ENCODE data around the gene SLX4IP.

Gene SLX4IP

DNA sequence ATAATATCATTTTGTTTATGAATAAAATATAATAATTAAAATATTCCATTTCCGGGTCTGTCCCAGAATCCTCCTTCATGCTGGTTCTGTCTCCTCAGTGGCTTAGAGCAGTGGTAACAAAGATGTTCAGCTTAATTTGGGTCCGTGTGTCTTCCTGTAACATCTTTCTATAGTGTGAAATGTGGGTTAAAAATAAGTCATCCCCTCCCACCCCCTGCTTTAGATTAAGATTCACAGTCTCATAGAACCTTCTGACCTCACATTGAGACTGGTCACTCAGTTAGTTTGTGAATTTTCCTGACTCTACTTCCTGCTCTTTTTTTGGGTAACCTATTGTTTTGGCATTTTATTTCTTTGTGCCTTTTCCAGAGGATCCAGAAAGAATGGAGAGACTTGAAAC lies 55.2 kb downstream of the SLX4IP start:
- H3K36me3 Mint-ChIP-seq (ENCODE audit: low read depth) = peaks cover 4% of the 10 kb centered on the region
- peak overlapping the region; percentile 22 for H3K27ac Mint-ChIP-seq
- peak overlapping the region; percentile 37 for H3K4me3 Mint-ChIP-seq
- no peaks in the 10 kb centered on the region for H3K9me3 Mint-ChIP-seq
- peaks cover 54% of the 10 kb centered on the region for H3K4me1 Mint-ChIP-seq (ENCODE audit: low read depth)
- no peaks in the 10 kb centered on the region for H3K27me3 Mint-ChIP-seq

DNA sequence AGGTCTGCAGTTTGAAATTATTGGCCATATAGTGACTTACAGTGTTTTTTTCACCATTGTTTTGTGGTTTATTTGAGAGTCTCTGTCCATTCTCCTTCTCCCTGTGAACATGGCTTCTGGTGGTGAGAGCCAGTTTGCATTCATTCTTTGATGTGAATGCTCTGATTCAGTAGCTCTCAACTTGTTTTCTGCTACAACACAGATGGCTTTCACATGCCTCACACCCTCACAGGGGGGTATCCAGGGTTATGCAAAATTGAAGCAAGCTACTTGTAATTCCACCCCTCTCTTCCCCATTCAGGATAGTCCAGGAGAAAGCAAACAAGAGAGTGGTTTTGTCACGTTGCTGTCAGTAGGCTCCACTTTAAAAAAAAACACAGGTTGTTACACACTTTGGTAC lies 55.6 kb downstream of the SLX4IP start:
- Mint-ChIP-seq H3K27ac (peak overlapping the region; percentile 22), H3K9me3 (no peaks in the 10 kb centered on the region), H3K4me1 (ENCODE audit: low read depth) (peaks cover 58% of the 10 kb centered on the region), H3K4me3 (peak overlapping the region; percentile 37), H3K27me3 (no peaks in the 10 kb centered on the region), H3K36me3 (ENCODE audit: low read depth) (peaks cover 4% of the 10 kb centered on the region)

DNA sequence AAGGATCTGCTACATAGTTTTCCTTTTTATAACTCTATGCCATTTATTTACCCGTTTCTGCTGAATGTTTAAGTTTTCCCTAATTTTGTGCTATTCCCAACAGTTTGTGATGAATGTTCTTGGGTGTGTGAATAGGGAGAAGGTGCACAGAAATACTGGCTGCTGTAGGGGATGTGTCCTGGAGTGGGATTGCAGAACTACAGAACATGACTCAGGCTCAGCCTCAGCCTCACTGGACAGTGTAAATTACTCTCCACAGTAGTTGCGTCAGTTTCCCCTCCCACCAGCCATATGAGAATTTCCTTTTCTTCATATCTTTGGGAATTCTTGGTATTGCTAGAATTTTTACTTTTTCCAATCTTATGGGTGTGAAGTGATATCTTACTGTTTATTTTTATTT lies 57.0 kb downstream of the SLX4IP start:
- Mint-ChIP-seq H3K36me3 (ENCODE audit: low read depth) (peaks cover 4% of the 10 kb centered on the region), H3K27me3 (no peaks in the 10 kb centered on the region), H3K27ac (no peak overlapping the region), H3K4me3 (no peak overlapping the region), H3K9me3 (no peaks in the 10 kb centered on the region), H3K4me1 (ENCODE audit: low read depth) (peaks cover 68% of the 10 kb centered on the region)

- H3K36me3 Mint-ChIP-seq (ENCODE audit: low read depth) = peaks cover 4% of the 10 kb centered on the region
- no peak overlapping the region for H3K4me3 Mint-ChIP-seq
- H3K27me3 Mint-ChIP-seq = no peaks in the 10 kb centered on the region
- no peak overlapping the region for H3K27ac Mint-ChIP-seq
- peaks cover 65% of the 10 kb centered on the region for H3K4me1 Mint-ChIP-seq (ENCODE audit: low read depth)
- H3K9me3 Mint-ChIP-seq = no peaks in the 10 kb centered on the region
These were observed 57.7 kb downstream of the SLX4IP start for GRCh38 chr20:10492844-10493243.

DNA sequence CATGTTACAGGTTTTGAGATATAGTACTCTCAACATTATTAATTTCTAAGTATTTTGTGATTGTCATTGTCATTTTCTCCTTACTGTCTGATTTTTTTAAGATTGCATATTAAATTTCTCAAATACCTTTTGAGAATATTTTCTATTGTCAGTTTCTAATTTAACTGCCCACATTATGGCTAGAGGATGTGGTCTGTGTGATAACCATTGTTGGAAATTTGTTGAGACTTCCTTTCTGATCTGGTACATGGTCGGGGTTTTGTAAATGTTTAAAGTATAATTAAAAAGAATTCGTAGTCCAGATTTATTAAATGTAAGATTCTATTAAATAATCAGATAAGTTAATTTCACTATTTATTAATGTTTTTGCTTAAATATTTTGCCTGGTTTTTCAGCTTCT lies 60.1 kb downstream of the SLX4IP start:
- H3K9me3 Mint-ChIP-seq = no peaks in the 10 kb centered on the region
- H3K4me3 Mint-ChIP-seq = peak overlapping the region; percentile 28
- no peak overlapping the region for H3K27ac Mint-ChIP-seq
- peaks cover 4% of the 10 kb centered on the region for H3K36me3 Mint-ChIP-seq (ENCODE audit: low read depth)
- H3K4me1 Mint-ChIP-seq (ENCODE audit: low read depth) = peaks cover 53% of the 10 kb centered on the region
- H3K27me3 Mint-ChIP-seq = no peaks in the 10 kb centered on the region

DNA sequence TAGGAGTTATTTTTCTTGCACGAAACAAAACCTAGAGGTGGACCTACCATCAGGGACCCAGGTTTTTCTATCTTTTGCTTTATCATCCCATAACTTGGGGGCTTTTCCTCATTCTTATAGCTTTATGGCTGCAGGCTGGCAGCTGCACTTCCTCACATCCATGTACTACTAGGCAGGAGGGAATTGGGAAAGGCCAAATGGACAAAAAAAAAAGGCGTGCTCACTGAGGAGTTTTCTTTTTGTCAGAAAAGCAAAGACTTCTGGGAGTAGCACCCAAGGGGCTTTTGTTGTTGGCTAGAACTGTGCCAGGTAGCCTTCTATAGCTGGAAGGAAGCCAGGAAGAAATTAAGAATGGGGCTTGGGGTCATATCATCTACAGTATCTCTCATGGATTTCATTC lies 61.4 kb downstream of the SLX4IP start:
- H3K4me1 Mint-ChIP-seq (ENCODE audit: low read depth) = peaks cover 56% of the 10 kb centered on the region
- H3K4me3 Mint-ChIP-seq = no peak overlapping the region
- peaks cover 4% of the 10 kb centered on the region for H3K36me3 Mint-ChIP-seq (ENCODE audit: low read depth)
- H3K27me3 Mint-ChIP-seq = no peaks in the 10 kb centered on the region
- H3K27ac Mint-ChIP-seq = no peak overlapping the region
- no peaks in the 10 kb centered on the region for H3K9me3 Mint-ChIP-seq

GRCh38 chr20:10497283-10497682 lies 62.2 kb downstream of the SLX4IP start:
- Mint-ChIP-seq H3K4me3 (no peak overlapping the region), H3K9me3 (no peaks in the 10 kb centered on the region), H3K4me1 (ENCODE audit: low read depth) (peaks cover 57% of the 10 kb centered on the region), H3K27me3 (no peaks in the 10 kb centered on the region), H3K27ac (no peak overlapping the region), H3K36me3 (ENCODE audit: low read depth) (peaks cover 4% of the 10 kb centered on the region)

DNA sequence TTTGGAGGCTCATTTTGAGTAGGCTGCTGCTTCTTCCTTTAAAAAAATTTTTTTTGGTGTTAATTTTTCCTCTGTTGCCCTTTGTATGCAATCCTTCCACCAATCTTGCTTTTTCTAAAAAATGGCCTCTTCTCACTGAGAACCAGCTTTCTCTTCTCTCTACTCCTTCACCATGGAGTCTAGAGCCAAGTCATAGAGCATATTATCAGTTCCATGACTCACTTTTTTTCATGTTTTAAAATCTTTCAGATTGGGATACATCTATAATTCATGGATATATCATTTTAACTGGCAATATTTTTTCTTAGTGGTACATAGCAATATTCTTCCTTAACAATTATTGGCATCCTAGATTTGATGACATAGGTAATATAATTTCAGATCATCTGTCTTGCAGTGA lies 62.7 kb downstream of the SLX4IP start:
- peaks cover 61% of the 10 kb centered on the region for H3K4me1 Mint-ChIP-seq (ENCODE audit: low read depth)
- H3K27ac Mint-ChIP-seq = no peak overlapping the region
- no peaks in the 10 kb centered on the region for H3K27me3 Mint-ChIP-seq

DNA sequence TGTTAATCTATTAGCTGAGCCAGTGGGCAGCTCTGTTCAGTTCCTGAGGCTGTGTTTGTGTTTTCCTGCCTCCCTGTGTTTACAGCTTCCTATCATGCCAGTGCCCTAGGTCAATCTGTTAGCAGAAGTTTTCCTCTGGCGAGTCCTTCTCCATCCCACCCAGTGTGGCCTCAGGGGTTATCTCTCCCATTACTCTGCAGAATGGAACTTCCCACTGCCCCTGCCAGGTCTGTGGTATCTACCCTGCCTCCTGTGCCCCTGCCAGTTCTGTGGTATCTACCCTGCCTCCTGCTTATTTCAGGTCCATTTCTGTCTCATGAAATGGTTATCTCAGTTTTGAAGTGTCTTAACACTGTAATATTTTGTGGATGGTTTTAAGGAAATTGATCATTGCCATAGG lies 63.1 kb downstream of the SLX4IP start:
- Mint-ChIP-seq H3K9me3 (no peaks in the 10 kb centered on the region), H3K4me3 (no peak overlapping the region), H3K4me1 (ENCODE audit: low read depth) (peaks cover 63% of the 10 kb centered on the region), H3K27me3 (no peaks in the 10 kb centered on the region), H3K36me3 (ENCODE audit: low read depth) (no peaks in the 10 kb centered on the region), H3K27ac (no peak overlapping the region)

More for the DNA sequence above, 62.7 kb downstream of the SLX4IP start:
- no peaks in the 10 kb centered on the region for H3K9me3 Mint-ChIP-seq
- H3K36me3 Mint-ChIP-seq (ENCODE audit: low read depth) = peaks cover 3% of the 10 kb centered on the region
- H3K4me3 Mint-ChIP-seq = no peak overlapping the region

DNA sequence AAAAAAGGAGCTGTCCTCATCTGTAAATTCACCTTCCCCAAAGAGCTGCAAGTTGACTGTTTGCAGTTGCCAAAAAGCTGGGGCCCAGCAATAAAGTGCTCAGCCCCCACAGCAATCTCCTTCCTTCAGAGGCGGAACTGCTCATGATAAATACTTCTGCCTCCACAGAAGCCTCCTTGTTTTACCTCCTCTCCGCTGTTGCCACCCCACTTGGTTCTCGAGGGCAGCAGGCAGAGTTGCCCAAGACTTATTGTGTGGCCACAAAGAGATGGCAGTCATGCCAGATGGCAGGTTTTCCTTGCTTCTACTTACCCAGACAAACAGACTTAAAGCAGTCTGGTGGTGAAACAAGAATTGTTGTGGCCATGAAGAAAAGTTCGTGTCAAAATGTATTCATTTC lies 66.3 kb downstream of the SLX4IP start:
- Mint-ChIP-seq H3K4me1 (ENCODE audit: low read depth) (peaks cover 43% of the 10 kb centered on the region), H3K9me3 (no peaks in the 10 kb centered on the region), H3K27ac (peak overlapping the region; percentile 85), H3K4me3 (peak overlapping the region; percentile 84), H3K36me3 (ENCODE audit: low read depth) (peaks cover 3% of the 10 kb centered on the region), H3K27me3 (no peaks in the 10 kb centered on the region)

DNA sequence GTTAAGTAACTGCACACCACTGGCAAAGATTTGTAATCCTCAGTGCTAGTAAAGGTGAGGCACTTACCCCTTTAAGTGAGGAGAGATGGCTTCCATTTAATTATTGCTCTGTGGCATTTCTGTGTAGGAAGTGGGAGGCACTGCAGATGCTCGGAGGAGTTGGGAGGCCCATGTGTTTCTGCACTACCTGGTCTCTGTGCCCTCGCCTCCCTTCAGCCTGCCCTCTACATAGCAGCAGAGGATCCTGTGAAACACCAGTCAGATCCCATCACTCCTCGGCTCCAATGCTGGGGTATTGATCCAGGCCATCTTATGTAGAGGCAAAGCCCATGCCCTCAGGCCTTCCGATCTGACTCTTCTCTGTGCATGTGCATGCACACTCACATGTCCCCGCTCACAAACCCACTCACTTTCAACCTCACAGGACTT lies 67.0 kb downstream of the SLX4IP start:
- Mint-ChIP-seq H3K36me3 (ENCODE audit: low read depth) (peaks cover 3% of the 10 kb centered on the region), H3K27me3 (no peaks in the 10 kb centered on the region), H3K27ac (peak overlapping the region; percentile 85), H3K4me3 (peak overlapping the region; percentile 84), H3K4me1 (ENCODE audit: low read depth) (peaks cover 39% of the 10 kb centered on the region), H3K9me3 (no peaks in the 10 kb centered on the region)

GRCh38 chr20:10504608-10504993 lies 69.5 kb downstream of the SLX4IP start:
- H3K27me3 Mint-ChIP-seq = no peaks in the 10 kb centered on the region
- no peaks in the 10 kb centered on the region for H3K9me3 Mint-ChIP-seq
- peak overlapping the region; percentile 13 for H3K27ac Mint-ChIP-seq
- H3K4me3 Mint-ChIP-seq = no peak overlapping the region
- peaks cover 29% of the 10 kb centered on the region for H3K4me1 Mint-ChIP-seq (ENCODE audit: low read depth)
- H3K36me3 Mint-ChIP-seq (ENCODE audit: low read depth) = peaks cover 3% of the 10 kb centered on the region

DNA sequence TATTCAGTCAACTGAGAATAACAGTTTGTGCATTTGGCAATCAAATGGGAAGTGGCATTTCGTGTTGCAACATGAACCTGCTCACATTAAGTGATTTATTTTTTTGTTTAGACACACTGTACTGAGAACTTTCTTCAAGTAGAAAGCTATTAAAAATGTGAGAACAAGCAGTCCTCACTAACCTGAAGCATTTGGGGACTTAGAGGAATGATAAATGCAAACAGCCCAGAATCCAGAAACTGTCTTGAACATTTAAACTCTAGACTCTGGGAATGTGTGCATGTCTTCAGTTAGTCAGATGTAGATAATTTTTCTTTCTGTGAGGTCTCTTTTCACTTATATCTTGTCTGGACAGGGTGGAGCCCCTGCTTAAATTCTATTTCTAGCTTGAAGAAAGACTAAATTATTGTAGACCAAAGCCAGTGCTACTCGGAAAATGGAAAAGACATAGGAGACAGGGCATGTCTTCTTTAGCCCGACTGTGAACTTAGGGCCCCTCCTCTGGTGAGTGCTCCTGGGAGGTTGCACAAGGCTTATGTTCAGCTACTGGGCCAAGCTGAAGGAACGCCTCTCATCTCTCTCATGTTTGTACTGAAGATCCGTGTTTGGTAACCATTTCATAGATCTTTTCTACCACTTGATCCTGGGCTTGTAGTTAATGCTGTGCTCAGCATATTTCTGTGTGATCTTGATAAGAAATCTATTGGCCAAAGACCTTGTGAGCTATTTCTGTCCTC lies 70.1 kb downstream of the SLX4IP start:
- H3K4me3 Mint-ChIP-seq = no peak overlapping the region
- H3K9me3 Mint-ChIP-seq = no peaks in the 10 kb centered on the region
- peaks cover 25% of the 10 kb centered on the region for H3K4me1 Mint-ChIP-seq (ENCODE audit: low read depth)
- H3K36me3 Mint-ChIP-seq (ENCODE audit: low read depth) = peaks cover 3% of the 10 kb centered on the region
- H3K27ac Mint-ChIP-seq = peak overlapping the region; percentile 13
- no peaks in the 10 kb centered on the region for H3K27me3 Mint-ChIP-seq

- H3K27me3 Mint-ChIP-seq = no peaks in the 10 kb centered on the region
- peaks cover 3% of the 10 kb centered on the region for H3K36me3 Mint-ChIP-seq (ENCODE audit: low read depth)
- no peak overlapping the region for H3K27ac Mint-ChIP-seq
- H3K4me1 Mint-ChIP-seq (ENCODE audit: low read depth) = peaks cover 22% of the 10 kb centered on the region
- H3K4me3 Mint-ChIP-seq = no peak overlapping the region
- no peaks in the 10 kb centered on the region for H3K9me3 Mint-ChIP-seq
These were observed 70.7 kb downstream of the SLX4IP start for GRCh38 chr20:10505827-10506226.

- H3K4me1 Mint-ChIP-seq (ENCODE audit: low read depth) = peaks cover 22% of the 10 kb centered on the region
- H3K4me3 Mint-ChIP-seq = no peak overlapping the region
- H3K27me3 Mint-ChIP-seq = no peaks in the 10 kb centered on the region
- no peak overlapping the region for H3K27ac Mint-ChIP-seq
- H3K9me3 Mint-ChIP-seq = no peaks in the 10 kb centered on the region
- peaks cover 3% of the 10 kb centered on the region for H3K36me3 Mint-ChIP-seq (ENCODE audit: low read depth)
These were observed 71.9 kb downstream of the SLX4IP start for GRCh38 chr20:10507052-10507451.

- Mint-ChIP-seq H3K4me1 (ENCODE audit: low read depth) (peaks cover 15% of the 10 kb centered on the region), H3K27ac (no peak overlapping the region), H3K27me3 (no peaks in the 10 kb centered on the region), H3K36me3 (ENCODE audit: low read depth) (peaks cover 3% of the 10 kb centered on the region), H3K4me3 (no peak overlapping the region), H3K9me3 (no peaks in the 10 kb centered on the region)
These were observed 73.0 kb downstream of the SLX4IP start for GRCh38 chr20:10508060-10508459.
